Fibroblast of lung (primary cell): ENCODE results near the gene CLOCK. TPM values are rescaled to one million over a fixed set of nuclear protein-coding genes. Genes with fewer than 3 reads are reported as not detected.

ENCODE experiments used
- DNase-seq, 2 donors: peaks; one replicate each; pipeline versions ENCODE4 v3.0.0 to v3.0.0-alpha.2; 2010; ENCODE audit warnings: low read depth in 2 of 2
- H2AFZ ChIP-seq: 2 replicates; pipeline ENCODE4 v1.5.1; 2012; ENCODE audit warnings: low read length, control low read depth, inconsistent platforms
- H3K27ac ChIP-seq: 2 replicates; pipeline ENCODE4 v1.5.1; 2011; ENCODE audit warnings: low read length, control low read depth; ENCODE audit not compliant: insufficient read depth
- H3K27me3 ChIP-seq: 2 replicates; pipeline ENCODE4 v1.5.1; 2011; ENCODE audit warnings: mild to moderate bottlenecking, low read length; ENCODE audit not compliant: control insufficient read depth, insufficient read depth
- H3K36me3 ChIP-seq: 2 replicates; pipeline ENCODE4 v1.5.1; 2011; ENCODE audit warnings: low read length; ENCODE audit not compliant: control insufficient read depth, insufficient read depth
- H3K4me1 ChIP-seq: 2 replicates; pipeline ENCODE4 v1.5.1; 2011; ENCODE audit warnings: low read length; ENCODE audit not compliant: control insufficient read depth, insufficient read depth; ENCODE audit errors: extremely low read depth
- H3K4me2 ChIP-seq: 2 replicates; pipeline ENCODE4 v1.5.1; 2011; ENCODE audit warnings: low read length, control low read depth; ENCODE audit not compliant: insufficient read depth; ENCODE audit errors: extremely low read depth
- H3K4me3 ChIP-seq, 4 experiments: fragments of 200-600 bp in 1 of 4; sonication (generic) in 1 of 4; replicated peaks in 1 of 4; 2 replicates each; pipeline ENCODE4 v1.5.1; 2011 to 2016; ENCODE audit warnings: low read length in 4 of 4, low read depth in 3 of 4, mild to moderate bottlenecking in 3 of 4, control low read depth in 2 of 4, inconsistent platforms in 1 of 4, mixed read lengths in 1 of 4; ENCODE audit not compliant: insufficient read depth in 1 of 4; ENCODE audit errors: control extremely low read depth in 1 of 4
- H3K79me2 ChIP-seq: 2 replicates; pipeline ENCODE4 v1.5.1; 2012; ENCODE audit warnings: mild to moderate bottlenecking, low read length, inconsistent platforms; ENCODE audit not compliant: control insufficient read depth, insufficient read depth
- H3K9ac ChIP-seq: 2 replicates; pipeline ENCODE4 v1.5.1; 2011; ENCODE audit warnings: mild to moderate bottlenecking, low read length, control low read depth; ENCODE audit not compliant: insufficient read depth
- H3K9me3 ChIP-seq: 2 replicates; pipeline ENCODE4 v1.5.1; 2012; ENCODE audit warnings: low read depth, low read length; ENCODE audit not compliant: control insufficient read depth, insufficient read depth
- H4K20me1 ChIP-seq: 2 replicates; pipeline ENCODE4 v1.5.1; 2011; ENCODE audit warnings: low read length; ENCODE audit not compliant: control insufficient read depth, insufficient read depth; ENCODE audit errors: extremely low read depth
- CTCF ChIP-seq, 2 donors: IDR thresholded peaks in 1 of 2; conservative IDR thresholded peaks in 1 of 2; 1 replicate in 1 of 2; 2 replicates in 1 of 2; pipeline ENCODE4 v1.5.1; 2011 to 2012; ENCODE audit warnings: low read length in 2 of 2, control low read depth in 1 of 2, inconsistent platforms in 1 of 2, low read depth in 1 of 2, mild to moderate bottlenecking in 1 of 2
- EZH2 ChIP-seq: IDR thresholded peaks from 2 replicates; pipeline ENCODE4 v1.5.1; 2012; ENCODE audit warnings: low read length, control low read depth, mild to moderate bottlenecking; ENCODE audit errors: missing control alignments
- polyA plus RNA-seq, 2 donors: library from polyadenylated mRNA; depleted of rRNA in 1 of 2; stranded (reverse) in 1 of 2; unstranded in 1 of 2; fragments of >200 nt; gene quantifications; 2 replicates each; pipeline ENCODE4 v1.2.1, GENCODE V29; 2011 to 2012; ENCODE audit warnings: missing spikeins in 1 of 2
- total RNA-seq: library from RNA; depleted of rRNA; stranded (reverse); fragments of >200 nt; gene quantifications from 2 replicates; pipeline ENCODE4 v1.2.1, GENCODE V29; 2014

CLOCK gene
- total and polyA plus RNA-seq, 2 donors (not counting 1 experiment from before 2014, with no cell fraction given), result 26.1 to 27.4 TPM

GRCh38 chr4:55512077-55512476 is 34.6 kb downstream of the CLOCK start:
- DNase-seq, result no peak
- TF ChIP-seq CTCF (conservative IDR thresholded peaks at IDR 0.05 in 1 of 2, IDR thresholded peaks at IDR 0.05 in 1 of 2; ENCODE audit: low read depth in 1 of 2, low read length in 2 of 2), result no peak
- TF ChIP-seq EZH2, result no peak
- H3K36me3 ChIP-seq, result peaks cover under 1% of the 10 kb centered on the region
- H4K20me1 ChIP-seq, result no peaks in the 10 kb centered on the region
- H3K4me3 ChIP-seq, result no peak overlapping the region
- no peaks in the 10 kb centered on the region for H3K9me3 ChIP-seq
- peaks cover 4% of the 10 kb centered on the region for H3K79me2 ChIP-seq
- no peak overlapping the region for H2AFZ ChIP-seq
- no peak overlapping the region for H3K27ac ChIP-seq
- no peaks in the 10 kb centered on the region for H3K4me1 ChIP-seq
- no peak overlapping the region for H3K9ac ChIP-seq
- H3K27me3 ChIP-seq, result no peaks in the 10 kb centered on the region
- no peak overlapping the region for H3K4me2 ChIP-seq

GRCh38 chr4:55510685-55511084 is 36.0 kb downstream of the CLOCK start:
- Histone ChIP-seq H3K4me1 (no peaks in the 10 kb centered on the region), H3K9ac (no peak overlapping the region), H3K27me3 (no peaks in the 10 kb centered on the region), H3K79me2 (peaks cover 4% of the 10 kb centered on the region), H2AFZ (no peak overlapping the region), H3K4me2 (no peak overlapping the region), H3K9me3 (no peaks in the 10 kb centered on the region), H3K4me3 (no peak overlapping the region), H3K36me3 (peaks cover 1% of the 10 kb centered on the region), H4K20me1 (no peaks in the 10 kb centered on the region), H3K27ac (no peak overlapping the region)
- no peak for DNase-seq
- TF ChIP-seq CTCF (conservative IDR thresholded peaks at IDR 0.05 in 1 of 2, IDR thresholded peaks at IDR 0.05 in 1 of 2; ENCODE audit: low read depth in 1 of 2, low read length in 2 of 2) (no peak), EZH2 (no peak)

- Histone ChIP-seq H3K27me3 (no peaks in the 10 kb centered on the region), H3K9me3 (no peaks in the 10 kb centered on the region), H3K27ac (no peak overlapping the region), H3K4me1 (no peaks in the 10 kb centered on the region), H3K79me2 (peaks cover 4% of the 10 kb centered on the region), H3K4me2 (no peak overlapping the region), H3K36me3 (peaks cover 1% of the 10 kb centered on the region), H3K9ac (no peak overlapping the region), H2AFZ (no peak overlapping the region), H4K20me1 (no peaks in the 10 kb centered on the region), H3K4me3 (no peak overlapping the region)
- peak in 1 of 2 donors; percentile 51 for DNase-seq
- no peak for TF ChIP-seq CTCF (conservative IDR thresholded peaks at IDR 0.05 in 1 of 2, IDR thresholded peaks at IDR 0.05 in 1 of 2; ENCODE audit: low read depth in 1 of 2, low read length in 2 of 2)
- TF ChIP-seq EZH2, result no peak
These were observed 37.4 kb downstream of the CLOCK start for GRCh38 chr4:55509266-55509665.
